ENCODE measurements around the gene ARAP1. TPM values are rescaled to one million over a fixed set of nuclear protein-coding genes. Genes with fewer than 3 reads are reported as not detected.

Gene ARAP1
- total and polyA plus RNA-seq, 2 of the 8 experiments (the other 6 are each of a cell fraction or from before 2014, with no cell fraction given): 25.7 to 61.6 TPM

GRCh38 chr11:72673284-72673942, 78.8 kb downstream of the ARAP1 start:
- H2AFZ ChIP-seq (ENCODE audit: low read length): no peak overlapping the region
- no peak overlapping the region for H3K18ac ChIP-seq (ENCODE audit: extremely low read depth, low read length)
- H3K4ac ChIP-seq (replicated peaks; ENCODE audit: insufficient read length, low read depth, low read length): no peak overlapping the region
- no peak overlapping the region for H3K9ac ChIP-seq (replicated peaks in 1 of 4; ENCODE audit: extremely low read depth in 1 of 4, low read depth in 3 of 4, low read length in 3 of 4)
- H4K8ac ChIP-seq (ENCODE audit: extremely low read depth, insufficient read depth, low read length): no peak overlapping the region
- H3K4me1 ChIP-seq (replicated peaks in 1 of 4; ENCODE audit: control insufficient read depth in 3 of 4, insufficient read depth in 4 of 4, low read length in 3 of 4): peaks cover 0 to 23% (median 17%) of the 10 kb centered on the region in 4 experiments; a peak in 6 of 7 replicates
- H3K4me3 ChIP-seq (ENCODE audit: extremely low read depth in 1 of 4, insufficient read depth in 2 of 4, low read depth in 3 of 4, low read length in 4 of 4): peak overlapping the region in 3 of 4 experiments; percentile 17 to 53 (median 36); a peak in 5 of 8 replicates
- no peak overlapping the region for H3K23ac ChIP-seq (ENCODE audit: insufficient read length)
- H3K23me2 ChIP-seq (ENCODE audit: low read depth, low read length): peaks cover 8% of the 10 kb centered on the region; the same call in 1 of the 2 replicates
- ChIA-PET CTCF (ENCODE audit: partially characterized antibody) (interaction anchor here (0.7 to 19.1 kb wide), 11 partner anchors 11 to 202 kb away, joined by 3 to 384 read pairs (median 4); no protein-coding TSS in a partner anchor), POLR2A (ENCODE audit: partially characterized antibody) (interaction anchor here (0.9 to 2.0 kb wide), 7 partner anchors 10 to 98 kb away, joined by 3 to 5 read pairs (median 4); no protein-coding TSS in a partner anchor)
- DNase-seq (ENCODE audit: low read depth in 1 of 2, low spot score in 2 of 2): peak in 1 of 2 experiments; percentile 62
- WGBS, 2 experiments (ENCODE audit: extremely low coverage in 1 of 2, insufficient coverage in 1 of 2, insufficient read length in 1 of 2, insufficient replicate concordance in 2 of 2, low coverage in 1 of 2, low lambda C conversion rate in 2 of 2, missing lambda C conversion rate in 1 of 2): 51% methylated on average over 12 of the region's 12 CpGs; no CpG with 5 or more reads in 1 of the 2 experiments
- H3K79me1 ChIP-seq (ENCODE audit: low read depth, low read length): no peaks in the 10 kb centered on the region
- no peak overlapping the region for H2BK15ac ChIP-seq (ENCODE audit: low read length)
- peaks cover 3 to 14% of the 10 kb centered on the region in 2 experiments for H4K20me1 ChIP-seq (replicated peaks in 1 of 2; ENCODE audit: control insufficient read depth in 1 of 2, insufficient read depth in 2 of 2, low read length in 2 of 2)
- H3K9me3 ChIP-seq (ENCODE audit: insufficient read depth in 2 of 2, low read depth in 1 of 2, low read length in 1 of 2): peaks cover 0 to under 1% of the 10 kb centered on the region in 2 experiments; a peak in 1 of 4 replicates
- no peak overlapping the region for H2AK5ac ChIP-seq (ENCODE audit: low read depth, low read length)
- H3K79me2 ChIP-seq (ENCODE audit: control insufficient read depth in 1 of 2, insufficient read depth in 2 of 2, low read length in 2 of 2): no peaks in the 10 kb centered on the region
- no peak overlapping the region for H2BK120ac ChIP-seq (replicated peaks; ENCODE audit: low read depth, low read length)
- H3K27ac ChIP-seq (ENCODE audit: low read depth, low read length): no peak overlapping the region
- H2BK12ac ChIP-seq (ENCODE audit: low read depth, low read length): no peak overlapping the region
- H3K36me3 ChIP-seq (ENCODE audit: control insufficient read depth in 2 of 4, insufficient read depth in 4 of 4, low read length in 3 of 4): no peaks in the 10 kb centered on the region
- no peak overlapping the region for H4K91ac ChIP-seq (replicated peaks; ENCODE audit: insufficient read length, low read length)
- H3K4me2 ChIP-seq (ENCODE audit: insufficient read depth in 1 of 2, low read depth in 2 of 2, low read length in 2 of 2): peak overlapping the region; percentile 57 to 72
- H3K27me3 ChIP-seq (replicated peaks in 1 of 4; ENCODE audit: control insufficient read depth in 3 of 4, extremely low read depth in 1 of 4, insufficient read depth in 3 of 4, low read length in 3 of 4): peaks cover 0 to 30% (median 29%) of the 10 kb centered on the region in 4 experiments; a peak in 6 of 7 replicates
- no peak overlapping the region for H2BK20ac ChIP-seq (ENCODE audit: low read length)
- no peak overlapping the region for H3K14ac ChIP-seq (ENCODE audit: insufficient read length)
- no peak overlapping the region for H3K56ac ChIP-seq (replicated peaks; ENCODE audit: insufficient read length, low read depth, low read length)
- no peak overlapping the region for H2BK5ac ChIP-seq (ENCODE audit: low read depth, low read length)
- no peak for FAIRE-seq
- H4K5ac ChIP-seq (ENCODE audit: insufficient read length, low read depth, low read length): no peak overlapping the region
- TF ChIP-seq HDAC2 (IDR thresholded peaks at IDR 0.05; ENCODE audit: borderline replicate concordance in 1 of 2, low read depth in 2 of 2, low read length in 2 of 2) (no peak), SUZ12 (IDR thresholded peaks at IDR 0.05; ENCODE audit: low read length) (no peak), FOSL1 (IDR thresholded peaks at IDR 0.05; ENCODE audit: insufficient read depth, low read depth, low read length) (no peak), BACH1 (IDR thresholded peaks at IDR 0.05; ENCODE audit: low read length) (no peak), POLR2AphosphoS5 (IDR thresholded peaks at IDR 0.05; ENCODE audit: low read depth, low read length) (peak; percentile 23; the same call in 1 of the 2 replicates), RNF2 (IDR thresholded peaks at IDR 0.05; ENCODE audit: borderline replicate concordance, low read depth, low read length, missing control alignments, poor library complexity, severe bottlenecking) (no peak), ZNF274 (IDR thresholded peaks at IDR 0.05; ENCODE audit: borderline replicate concordance, extremely low read depth, low read length) (no peak), SP2 (IDR thresholded peaks at IDR 0.05; ENCODE audit: low read length) (no peak), SIRT6 (IDR thresholded peaks at IDR 0.05; ENCODE audit: low read length) (no peak), TAF7 (optimal IDR thresholded peaks at IDR 0.05; ENCODE audit: borderline replicate concordance, low read depth, low read length) (no peak), SP1 (IDR thresholded peaks at IDR 0.05; ENCODE audit: low read depth, low read length) (no peak), ASH2L (IDR thresholded peaks at IDR 0.05; ENCODE audit: low read length) (no peak)

Data from H1 (cell line).